Upper lobe of left lung (tissue), 6 donors: ENCODE measurements around the gene GLIS1. TPM values are rescaled to one million over a fixed set of nuclear protein-coding genes. Genes with fewer than 3 reads are reported as not detected.

Source experiments
- ATAC-seq, 2 donors: fragments of 200-7000 bp; cut with Tn5 transposase; one replicate each; pipeline ENCODE4 v1.9.1; 2022; ENCODE audit warnings: mild to moderate bottlenecking in 2 of 2, moderate library complexity in 2 of 2; ENCODE audit not compliant: low FRiP score in 2 of 2
- DNase-seq, 2 donors: peaks; one replicate each; pipeline ENCODE4 v3.0.0-alpha.2; 2019 to 2020
- H3K27ac ChIP-seq, 4 donors: fragments of 200-600 bp; sonication (generic); one replicate each; pipeline ENCODE4 v1.5.1; 2016 to 2019
- H3K27me3 ChIP-seq, 4 donors: fragments of 200-600 bp; sonication (generic); one replicate each; pipeline ENCODE4 v1.5.1; 2017 to 2019
- H3K36me3 ChIP-seq, 4 donors: fragments of 200-600 bp; sonication (generic); one replicate each; pipeline ENCODE4 v1.5.1; 2016 to 2019
- H3K4me1 ChIP-seq, 4 donors: fragments of 200-600 bp; sonication (generic); one replicate each; pipeline ENCODE4 v1.5.1; 2018 to 2019
- H3K4me3 ChIP-seq, 4 donors: fragments of 200-600 bp; sonication (generic); one replicate each; pipeline ENCODE4 v1.5.1; 2017 to 2019; ENCODE audit warnings: mild to moderate bottlenecking in 2 of 4, moderate library complexity in 1 of 4
- H3K9me3 ChIP-seq, 4 donors: fragments of 200-600 bp; sonication (generic); one replicate each; pipeline ENCODE4 v1.5.1; 2018 to 2019
- EP300 ChIP-seq, 4 donors: sonication (generic); formaldehyde crosslinking; IDR thresholded peaks; one replicate each; pipeline ENCODE4 v1.5.1; 2017; ENCODE audit warnings: antibody characterized with exemption in 4 of 4, control low read depth in 2 of 4
- POLR2A ChIP-seq, 4 donors: fragments of 450-650 bp; IDR thresholded peaks; one replicate each; pipeline ENCODE4 v1.5.1; 2016 to 2017; ENCODE audit warnings: antibody characterized with exemption in 4 of 4, mild to moderate bottlenecking in 2 of 4
- POLR2AphosphoS5 ChIP-seq, 2 donors: sonication (generic); formaldehyde crosslinking; IDR thresholded peaks; one replicate each; pipeline ENCODE4 v1.5.1; 2017; ENCODE audit warnings: antibody characterized with exemption in 2 of 2
- WGBS, 2 donors: methylation state at CpG; one replicate each; pipeline ENCODE4 v1.1.5; 2017 to 2018; 5-methylcytosine and 5-hydroxymethylcytosine counted together
- total RNA-seq, 6 donors: library from RNA; depleted of rRNA in 4 of 6; stranded (reverse); fragments of >200 nt in 4 of 6; gene quantifications; one replicate each; pipeline versions ENCODE4 v1.1.0 to v1.2.1, GENCODE V29; 2016 to 2021
- TF ChIP-seq, protein P1 (sequence below), 6 experiments: fragments of 450-650 bp in 4 of 6; fragments of 200-600 bp in 2 of 6; sonication (generic) in 2 of 6; IDR thresholded peaks; one replicate each; pipeline ENCODE4 v1.5.1; 2016 to 2019; ENCODE audit warnings: antibody characterized with exemption in 6 of 6
- donor health status: DM: no; HTN: no; CAD: no; lungs with moderate emphysema.
- donor health status: DM: no; HTN: yes; CAD: no; lungs with severe emphysema.

The GLIS1 gene
- total RNA-seq, 6 donors from 2014 or later, result 0.26 to 1.0 TPM; not detected in 4

DNA sequence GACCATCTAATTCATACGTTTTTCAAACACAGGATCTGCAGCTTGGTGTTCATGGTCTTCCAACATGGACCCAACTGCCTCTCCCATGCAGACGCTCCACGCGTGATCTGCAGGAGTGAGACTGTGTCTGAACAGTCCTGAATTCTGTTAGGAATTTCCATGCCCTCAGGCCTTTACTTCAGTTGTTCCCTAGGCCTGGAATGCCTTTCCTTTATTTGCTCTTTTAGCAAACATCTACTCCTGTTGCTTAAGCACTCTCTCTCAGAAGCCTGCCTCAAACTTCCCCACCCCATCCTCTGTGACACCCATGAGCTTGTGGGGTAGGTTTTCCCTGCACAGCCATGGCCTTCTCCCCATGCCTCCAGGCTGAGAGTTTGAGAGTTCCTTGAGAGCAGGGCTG, 206.1 kb downstream of the GLIS1 start:
- H3K36me3 ChIP-seq, result no peaks in the 10 kb centered on the region
- no peak for DNase-seq
- no peak overlapping the region for H3K27ac ChIP-seq
- ATAC-seq, result no peak
- TF ChIP-seq EP300 (IDR thresholded peaks at IDR 0.05) (no peak), POLR2AphosphoS5 (IDR thresholded peaks at IDR 0.05) (no peak), POLR2A (IDR thresholded peaks at IDR 0.05) (no peak)
- TF ChIP-seq, protein P1, sequence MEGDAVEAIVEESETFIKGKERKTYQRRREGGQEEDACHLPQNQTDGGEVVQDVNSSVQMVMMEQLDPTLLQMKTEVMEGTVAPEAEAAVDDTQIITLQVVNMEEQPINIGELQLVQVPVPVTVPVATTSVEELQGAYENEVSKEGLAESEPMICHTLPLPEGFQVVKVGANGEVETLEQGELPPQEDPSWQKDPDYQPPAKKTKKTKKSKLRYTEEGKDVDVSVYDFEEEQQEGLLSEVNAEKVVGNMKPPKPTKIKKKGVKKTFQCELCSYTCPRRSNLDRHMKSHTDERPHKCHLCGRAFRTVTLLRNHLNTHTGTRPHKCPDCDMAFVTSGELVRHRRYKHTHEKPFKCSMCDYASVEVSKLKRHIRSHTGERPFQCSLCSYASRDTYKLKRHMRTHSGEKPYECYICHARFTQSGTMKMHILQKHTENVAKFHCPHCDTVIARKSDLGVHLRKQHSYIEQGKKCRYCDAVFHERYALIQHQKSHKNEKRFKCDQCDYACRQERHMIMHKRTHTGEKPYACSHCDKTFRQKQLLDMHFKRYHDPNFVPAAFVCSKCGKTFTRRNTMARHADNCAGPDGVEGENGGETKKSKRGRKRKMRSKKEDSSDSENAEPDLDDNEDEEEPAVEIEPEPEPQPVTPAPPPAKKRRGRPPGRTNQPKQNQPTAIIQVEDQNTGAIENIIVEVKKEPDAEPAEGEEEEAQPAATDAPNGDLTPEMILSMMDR (IDR thresholded peaks at IDR 0.05), result no peak
- no peaks in the 10 kb centered on the region for H3K27me3 ChIP-seq
- H3K4me1 ChIP-seq, result peaks cover 0 to 12% (median 0%) of the 10 kb centered on the region in 4 donors
- H3K9me3 ChIP-seq, result no peaks in the 10 kb centered on the region
- WGBS, 2 donors, result 56 to 73% methylated on average over 4 of the region's 4 CpGs
- no peak overlapping the region for H3K4me3 ChIP-seq

- 43 to 50% methylated on average over 6 to 9 of the region's 9 CpGs for WGBS, 2 donors
- no peak for DNase-seq
- no peak overlapping the region for H3K27ac ChIP-seq
- peaks cover 0 to 12% (median 0%) of the 10 kb centered on the region in 4 donors for H3K4me1 ChIP-seq
- ATAC-seq, result no peak
- H3K9me3 ChIP-seq, result no peaks in the 10 kb centered on the region
- TF ChIP-seq, protein P1 (IDR thresholded peaks at IDR 0.05), result no peak
- TF ChIP-seq POLR2AphosphoS5 (IDR thresholded peaks at IDR 0.05) (no peak), POLR2A (IDR thresholded peaks at IDR 0.05) (no peak), EP300 (IDR thresholded peaks at IDR 0.05) (no peak)
- H3K36me3 ChIP-seq, result no peaks in the 10 kb centered on the region
- no peak overlapping the region for H3K4me3 ChIP-seq
- H3K27me3 ChIP-seq, result no peaks in the 10 kb centered on the region
Observed at GRCh38 chr1:53532377-53532776, 206.6 kb downstream of the GLIS1 start.

GRCh38 chr1:53530550-53530949, 208.4 kb downstream of the GLIS1 start:
- Histone ChIP-seq H3K4me1 (peaks cover 0 to 26% (median 11%) of the 10 kb centered on the region in 4 donors), H3K27me3 (no peaks in the 10 kb centered on the region), H3K27ac (no peak overlapping the region), H3K36me3 (no peaks in the 10 kb centered on the region), H3K9me3 (no peaks in the 10 kb centered on the region), H3K4me3 (no peak overlapping the region)
- DNase-seq (no peak), ATAC-seq (no peak)
- TF ChIP-seq EP300 (IDR thresholded peaks at IDR 0.05), result no peak
- TF ChIP-seq, protein P1 (IDR thresholded peaks at IDR 0.05), result no peak
- 93 to 97% methylated on average over 5 of the region's 5 CpGs for WGBS, 2 donors

DNA sequence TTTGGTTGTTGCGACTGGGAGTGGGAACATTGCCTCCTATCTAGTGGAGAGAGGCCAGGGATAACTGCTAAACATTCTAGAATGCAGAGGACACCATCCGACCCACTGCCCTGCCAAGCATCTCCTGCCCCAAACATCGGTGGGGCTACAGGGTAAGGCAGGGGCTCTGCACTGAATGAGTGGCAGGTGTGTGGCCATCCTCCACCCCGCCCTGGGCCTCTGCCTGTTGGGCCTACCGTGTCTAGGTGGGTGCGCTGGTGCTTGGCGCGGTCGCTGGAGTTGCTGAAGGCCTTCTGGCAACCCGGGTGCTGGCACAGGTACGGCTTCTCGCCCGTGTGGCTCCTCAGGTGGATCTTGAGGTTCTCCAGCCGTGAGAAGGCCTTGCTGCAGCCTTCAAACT, 209.4 kb downstream of the GLIS1 start:
- 91 to 95% methylated on average over 8 to 10 of the region's 14 CpGs for WGBS, 2 donors
- Histone ChIP-seq H3K9me3 (no peaks in the 10 kb centered on the region), H3K36me3 (no peaks in the 10 kb centered on the region), H3K27me3 (no peaks in the 10 kb centered on the region), H3K4me1 (peaks cover 0 to 26% (median 11%) of the 10 kb centered on the region in 4 donors), H3K4me3 (no peak overlapping the region), H3K27ac (no peak overlapping the region)
- DNase-seq (no peak), ATAC-seq (no peak)
- TF ChIP-seq EP300 (IDR thresholded peaks at IDR 0.05) (no peak), POLR2A (IDR thresholded peaks at IDR 0.05) (no peak), POLR2AphosphoS5 (IDR thresholded peaks at IDR 0.05) (no peak)
- TF ChIP-seq, protein P1 (IDR thresholded peaks at IDR 0.05), result no peak

GRCh38 chr1:53527368-53527767, 211.6 kb downstream of the GLIS1 start:
- ATAC-seq, result no peak
- TF ChIP-seq POLR2A (IDR thresholded peaks at IDR 0.05), result no peak
- TF ChIP-seq, protein P1 (IDR thresholded peaks at IDR 0.05), result no peak
- no peak for TF ChIP-seq POLR2AphosphoS5 (IDR thresholded peaks at IDR 0.05)
- TF ChIP-seq EP300 (IDR thresholded peaks at IDR 0.05), result no peak
- DNase-seq, result no peak
- H3K4me1 ChIP-seq, result peaks cover 0 to 26% (median 11%) of the 10 kb centered on the region in 4 donors
- no peak overlapping the region for H3K4me3 ChIP-seq
- no peaks in the 10 kb centered on the region for H3K9me3 ChIP-seq
- no peaks in the 10 kb centered on the region for H3K27me3 ChIP-seq
- H3K36me3 ChIP-seq, result no peaks in the 10 kb centered on the region
- 78 to 90% methylated on average over 2 to 6 of the region's 7 CpGs for whole genome bisulfite sequencing, 2 donors
- no peak overlapping the region for H3K27ac ChIP-seq
